ENCODE data around the gene BTBD2.
A peak's percentile ranks its signal among the peaks of the same experiment; 100 is the strongest.

Gene BTBD2

DNA sequence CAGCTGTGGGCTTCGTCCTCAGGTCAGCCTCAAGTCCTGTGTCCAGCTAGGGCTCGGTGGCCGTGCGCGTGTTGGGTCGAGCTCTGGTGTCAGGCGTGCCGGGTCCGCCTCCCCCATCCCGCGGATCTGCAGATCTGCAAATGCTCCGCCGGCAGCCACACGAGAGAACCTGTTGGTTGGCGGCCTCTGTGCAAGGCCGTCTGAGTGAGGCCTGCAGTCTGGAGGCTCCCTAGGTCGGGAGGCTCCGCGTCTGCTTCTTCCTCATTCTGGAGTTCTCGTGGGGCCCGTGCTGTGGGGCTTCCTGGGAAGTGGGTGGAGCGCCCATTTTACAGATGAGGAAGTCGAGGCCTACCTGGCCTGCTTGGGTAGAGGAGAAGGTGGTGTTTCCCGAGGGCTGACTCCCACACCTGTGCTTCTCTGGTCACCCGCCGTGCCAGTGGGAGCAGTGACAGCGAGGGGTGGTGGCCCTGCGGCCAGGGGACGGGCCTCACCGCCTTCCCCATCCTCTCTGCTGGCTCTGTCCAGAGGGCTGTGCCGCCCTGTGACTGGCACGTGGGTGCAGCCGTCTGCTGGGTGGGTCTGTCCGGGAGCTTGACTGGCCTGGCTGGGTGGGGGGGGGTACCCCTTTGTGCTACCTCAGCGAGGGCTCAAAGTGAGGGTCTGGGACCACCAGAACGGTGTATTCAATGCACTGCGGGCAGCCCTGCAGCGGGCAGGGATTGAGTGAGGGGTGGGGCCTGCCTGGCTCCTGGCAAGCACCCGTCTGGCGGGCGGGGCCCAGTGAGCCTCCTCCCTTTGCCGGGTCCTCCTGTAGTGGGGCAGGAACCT is 71.2 kb downstream of the BTBD2 start:
- no peaks in the 10 kb centered on the region for H3K9me3 ChIP-seq (ENCODE audit: low read depth, low read length)
- DNase-seq (ENCODE audit: low read depth, low spot score) = no peak
- H3K9ac ChIP-seq (ENCODE audit: insufficient read length) = no peak overlapping the region
- no peak for TF ChIP-seq FOXP2 (optimal IDR thresholded peaks at IDR 0.05; ENCODE audit: control extremely low read depth, extremely low read length, insufficient read depth)
- no peak for TF ChIP-seq EZH2 (IDR thresholded peaks at IDR 0.05)
- no peak for TF ChIP-seq POLR2AphosphoS5 (IDR thresholded peaks at IDR 0.05; ENCODE audit: borderline replicate concordance, low read depth, low read length)
- H3K36me3 ChIP-seq (ENCODE audit: insufficient read depth, low read length) = peaks cover 3% of the 10 kb centered on the region; the same call in 1 of the 2 replicates
- H3K27ac ChIP-seq = no peak overlapping the region
- H3K4me3 ChIP-seq = no peak overlapping the region

GRCh38 chr19:1943661-1944087 is 71.8 kb downstream of the BTBD2 start:
- no peaks in the 10 kb centered on the region for H3K9me3 ChIP-seq (ENCODE audit: low read depth, low read length)
- peaks cover 1% of the 10 kb centered on the region; the same call in 1 of the 2 replicates for H3K36me3 ChIP-seq (ENCODE audit: insufficient read depth, low read length)
- no peak overlapping the region for H3K27ac ChIP-seq
- TF ChIP-seq FOXP2 (optimal IDR thresholded peaks at IDR 0.05; ENCODE audit: control extremely low read depth, extremely low read length, insufficient read depth) (no peak), POLR2AphosphoS5 (IDR thresholded peaks at IDR 0.05; ENCODE audit: borderline replicate concordance, low read depth, low read length) (no peak), EZH2 (IDR thresholded peaks at IDR 0.05) (no peak)
- H3K9ac ChIP-seq (ENCODE audit: insufficient read length) = peak overlapping the region; percentile 23
- H3K4me3 ChIP-seq = peak overlapping the region; percentile 93
- DNase-seq (ENCODE audit: low read depth, low spot score) = no peak

- no peak for DNase-seq (ENCODE audit: low read depth, low spot score)
- Histone ChIP-seq H3K27ac (0 out of 2 replicates have a peak overlapping the region, but pooled peaks have one; percentile 45), H3K4me3 (peak overlapping the region; percentile 93), H3K9me3 (ENCODE audit: low read depth, low read length) (no peaks in the 10 kb centered on the region), H3K36me3 (ENCODE audit: insufficient read depth, low read length) (no peaks in the 10 kb centered on the region), H3K9ac (ENCODE audit: insufficient read length) (peak overlapping the region; percentile 23)
- no peak for TF ChIP-seq FOXP2 (optimal IDR thresholded peaks at IDR 0.05; ENCODE audit: control extremely low read depth, extremely low read length, insufficient read depth)
- no peak for TF ChIP-seq POLR2AphosphoS5 (IDR thresholded peaks at IDR 0.05; ENCODE audit: borderline replicate concordance, low read depth, low read length)
- no peak for TF ChIP-seq EZH2 (IDR thresholded peaks at IDR 0.05)
Measured at GRCh38 chr19:1942934-1943555, 72.5 kb downstream of the BTBD2 start.

- Histone ChIP-seq H3K27ac (peak overlapping the region; percentile 59; the same call in 1 of the 2 replicates), H3K4me3 (peak overlapping the region; percentile 93), H3K36me3 (ENCODE audit: insufficient read depth, low read length) (no peaks in the 10 kb centered on the region), H3K9ac (ENCODE audit: insufficient read length) (peak overlapping the region; percentile 68), H3K9me3 (ENCODE audit: low read depth, low read length) (no peaks in the 10 kb centered on the region)
- no peak for TF ChIP-seq FOXP2 (optimal IDR thresholded peaks at IDR 0.05; ENCODE audit: control extremely low read depth, extremely low read length, insufficient read depth)
- no peak for TF ChIP-seq EZH2 (IDR thresholded peaks at IDR 0.05)
- TF ChIP-seq POLR2AphosphoS5 (IDR thresholded peaks at IDR 0.05; ENCODE audit: borderline replicate concordance, low read depth, low read length) = no peak; the same call in 1 of the 2 replicates
- no peak for DNase-seq (ENCODE audit: low read depth, low spot score)
Measured at GRCh38 chr19:1942078-1942933, 73.2 kb downstream of the BTBD2 start.

GRCh38 chr19:1941146-1942077 is 74.1 kb downstream of the BTBD2 start, which contains the start of gene CSNK1G2:
Gene CSNK1G2, plus strand, starts transcription at chr19:1941172. Its CDS starts 28,601 bp downstream, at chr19:1969773.
- no peak for DNase-seq (ENCODE audit: low read depth, low spot score)
- no peaks in the 10 kb centered on the region for H3K36me3 ChIP-seq (ENCODE audit: insufficient read depth, low read length)
- peak within 1 kb of the TSS; percentile 95 for H3K4me3 ChIP-seq
- TF ChIP-seq EZH2 (IDR thresholded peaks at IDR 0.05) (no peak), POLR2AphosphoS5 (IDR thresholded peaks at IDR 0.05; ENCODE audit: borderline replicate concordance, low read depth, low read length) (no peak), FOXP2 (optimal IDR thresholded peaks at IDR 0.05; ENCODE audit: control extremely low read depth, extremely low read length, insufficient read depth) (no peak)
- H3K9me3 ChIP-seq (ENCODE audit: low read depth, low read length) = no peaks in the 10 kb centered on the region
- H3K27ac ChIP-seq = peak within 1 kb of the TSS; percentile 96
- H3K9ac ChIP-seq (ENCODE audit: insufficient read length) = peak within 1 kb of the TSS; percentile 91

DNA sequence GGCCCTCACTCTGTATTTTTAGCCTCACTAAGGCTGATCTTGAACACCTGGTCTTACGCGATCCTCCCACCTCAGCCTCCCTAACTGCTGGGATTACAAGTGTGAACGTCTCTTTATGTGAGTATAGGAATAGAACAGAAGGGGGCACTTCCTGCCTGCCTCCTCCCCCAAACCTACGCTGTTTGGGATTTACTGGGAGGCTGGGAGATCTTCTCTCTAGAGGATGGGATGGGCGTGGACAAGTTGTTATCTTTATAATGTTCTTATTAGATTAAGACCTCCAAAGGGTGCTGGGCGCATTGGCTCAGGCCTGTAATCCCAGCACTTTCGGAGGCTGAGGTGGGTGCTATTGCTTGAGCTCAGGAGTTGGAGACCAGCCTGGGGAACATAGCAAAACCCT is 77.4 kb downstream of the BTBD2 start:
- no peak overlapping the region for H3K4me3 ChIP-seq
- H3K27ac ChIP-seq = peak overlapping the region; percentile 3; the same call in 1 of the 2 replicates
- H3K9me3 ChIP-seq (ENCODE audit: low read depth, low read length) = no peaks in the 10 kb centered on the region
- no peak for TF ChIP-seq EZH2 (IDR thresholded peaks at IDR 0.05)
- TF ChIP-seq POLR2AphosphoS5 (IDR thresholded peaks at IDR 0.05; ENCODE audit: borderline replicate concordance, low read depth, low read length) = no peak
- TF ChIP-seq FOXP2 (optimal IDR thresholded peaks at IDR 0.05; ENCODE audit: control extremely low read depth, extremely low read length, insufficient read depth) = no peak
- no peaks in the 10 kb centered on the region for H3K36me3 ChIP-seq (ENCODE audit: insufficient read depth, low read length)
- DNase-seq (ENCODE audit: low read depth, low spot score) = no peak
- H3K9ac ChIP-seq (ENCODE audit: insufficient read length) = no peak overlapping the region

Measured in SK-N-MC (cell line).